ENCODE data around the gene MOB1B. TPM values are rescaled to one million over a fixed set of nuclear protein-coding genes. Genes with fewer than 3 reads are reported as not detected.

MOB1B gene
- total and polyA plus RNA-seq, 2 experiments from 2014 or later: 5.3 to 23.5 TPM

GRCh38 chr4:70948665-70949260, 46.6 kb downstream of the MOB1B start:
- no peak for DNase-seq (ENCODE audit: low spot score)
- no peaks in the 10 kb centered on the region for H3K9me2 ChIP-seq (replicated peaks; ENCODE audit: insufficient read depth)
- no peak overlapping the region for H3K27ac ChIP-seq
- H3K36me3 ChIP-seq (replicated peaks; ENCODE audit: insufficient read depth, low read depth): no peaks in the 10 kb centered on the region
- peaks cover 82% of the 10 kb centered on the region for H3K79me2 ChIP-seq
- no peak overlapping the region for H3K4me2 ChIP-seq
- H2AFZ ChIP-seq: no peak overlapping the region
- no peak overlapping the region for H3K4me3 ChIP-seq
- WGBS (ENCODE audit: low lambda C conversion rate, missing lambda C conversion rate): 79% methylated on average over 5 of the region's 5 CpGs
- H3K4me1 ChIP-seq (ENCODE audit: insufficient read depth): no peaks in the 10 kb centered on the region
- TF ChIP-seq, protein P1, sequence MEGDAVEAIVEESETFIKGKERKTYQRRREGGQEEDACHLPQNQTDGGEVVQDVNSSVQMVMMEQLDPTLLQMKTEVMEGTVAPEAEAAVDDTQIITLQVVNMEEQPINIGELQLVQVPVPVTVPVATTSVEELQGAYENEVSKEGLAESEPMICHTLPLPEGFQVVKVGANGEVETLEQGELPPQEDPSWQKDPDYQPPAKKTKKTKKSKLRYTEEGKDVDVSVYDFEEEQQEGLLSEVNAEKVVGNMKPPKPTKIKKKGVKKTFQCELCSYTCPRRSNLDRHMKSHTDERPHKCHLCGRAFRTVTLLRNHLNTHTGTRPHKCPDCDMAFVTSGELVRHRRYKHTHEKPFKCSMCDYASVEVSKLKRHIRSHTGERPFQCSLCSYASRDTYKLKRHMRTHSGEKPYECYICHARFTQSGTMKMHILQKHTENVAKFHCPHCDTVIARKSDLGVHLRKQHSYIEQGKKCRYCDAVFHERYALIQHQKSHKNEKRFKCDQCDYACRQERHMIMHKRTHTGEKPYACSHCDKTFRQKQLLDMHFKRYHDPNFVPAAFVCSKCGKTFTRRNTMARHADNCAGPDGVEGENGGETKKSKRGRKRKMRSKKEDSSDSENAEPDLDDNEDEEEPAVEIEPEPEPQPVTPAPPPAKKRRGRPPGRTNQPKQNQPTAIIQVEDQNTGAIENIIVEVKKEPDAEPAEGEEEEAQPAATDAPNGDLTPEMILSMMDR (IDR thresholded peaks at IDR 0.05; ENCODE audit: poor library complexity): no peak
- no peak for TF ChIP-seq EZH2phosphoT487 (IDR thresholded peaks at IDR 0.05; ENCODE audit: low read depth, severe bottlenecking, unreplicated experiment)
- TF ChIP-seq EZH2 (IDR thresholded peaks at IDR 0.05; ENCODE audit: borderline replicate concordance): no peak
- H3K9me3 ChIP-seq (ENCODE audit: low read depth): no peaks in the 10 kb centered on the region
- H3K27me3 ChIP-seq: no peaks in the 10 kb centered on the region
- peaks cover 7% of the 10 kb centered on the region for H4K20me1 ChIP-seq (ENCODE audit: insufficient read depth, poor library complexity, severe bottlenecking)

GRCh38 chr4:70954032-70954431, 51.9 kb downstream of the MOB1B start:
- no peak overlapping the region for H3K27ac ChIP-seq
- no peaks in the 10 kb centered on the region for H3K9me2 ChIP-seq (replicated peaks; ENCODE audit: insufficient read depth)
- H3K27me3 ChIP-seq: no peaks in the 10 kb centered on the region
- H3K4me1 ChIP-seq (ENCODE audit: insufficient read depth): no peaks in the 10 kb centered on the region
- TF ChIP-seq EZH2phosphoT487 (IDR thresholded peaks at IDR 0.05; ENCODE audit: low read depth, severe bottlenecking, unreplicated experiment) (no peak), EZH2 (IDR thresholded peaks at IDR 0.05; ENCODE audit: borderline replicate concordance) (no peak)
- TF ChIP-seq, protein P1 (IDR thresholded peaks at IDR 0.05; ENCODE audit: poor library complexity): no peak
- WGBS (ENCODE audit: low lambda C conversion rate, missing lambda C conversion rate): 96% methylated on average over 1 of the region's 1 CpG
- H3K4me3 ChIP-seq: no peak overlapping the region
- H3K79me2 ChIP-seq: peaks cover 61% of the 10 kb centered on the region
- no peak overlapping the region for H3K4me2 ChIP-seq
- no peaks in the 10 kb centered on the region for H3K36me3 ChIP-seq (replicated peaks; ENCODE audit: insufficient read depth, low read depth)
- H4K20me1 ChIP-seq (ENCODE audit: insufficient read depth, poor library complexity, severe bottlenecking): no peaks in the 10 kb centered on the region
- no peak for DNase-seq (ENCODE audit: low spot score)
- H2AFZ ChIP-seq: no peak overlapping the region
- H3K9me3 ChIP-seq (ENCODE audit: low read depth): no peaks in the 10 kb centered on the region

DNA sequence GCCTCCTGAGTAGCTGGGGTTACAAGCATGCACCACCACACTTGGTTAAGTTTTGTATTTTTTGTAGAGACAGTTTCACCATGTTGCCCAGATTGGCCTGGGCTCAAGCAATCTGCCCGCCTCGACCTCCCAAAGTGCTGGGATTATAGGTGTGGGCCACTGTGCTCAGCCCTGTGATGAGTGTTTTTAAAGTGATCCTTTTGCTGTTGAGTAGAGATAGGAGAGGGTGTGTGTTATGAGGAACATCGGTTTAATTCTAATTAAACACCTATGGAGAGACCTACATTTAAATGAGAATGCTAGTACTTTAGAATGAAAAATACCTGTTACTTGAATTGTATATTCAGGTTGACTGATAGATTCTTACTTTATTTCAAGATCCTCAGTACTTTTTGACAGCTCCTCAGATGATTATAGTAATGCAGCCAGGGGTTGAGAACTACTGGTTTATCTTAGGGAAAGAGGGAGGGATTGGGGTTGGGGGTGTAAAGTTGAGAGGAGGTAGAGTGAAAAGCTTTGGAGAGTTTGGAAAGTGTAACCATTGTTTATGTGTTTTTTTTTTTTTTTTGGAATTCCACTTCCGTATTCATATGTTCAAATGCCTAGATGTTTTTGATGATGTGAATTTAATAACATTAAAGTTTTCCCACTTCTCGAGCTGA, 54.5 kb downstream of the MOB1B start:
- Histone ChIP-seq H3K36me3 (replicated peaks; ENCODE audit: insufficient read depth, low read depth) (no peaks in the 10 kb centered on the region), H3K27ac (no peak overlapping the region), H3K4me2 (no peak overlapping the region), H3K79me2 (peaks cover 35% of the 10 kb centered on the region), H3K4me3 (no peak overlapping the region), H2AFZ (no peak overlapping the region), H4K20me1 (ENCODE audit: insufficient read depth, poor library complexity, severe bottlenecking) (no peaks in the 10 kb centered on the region), H3K27me3 (no peaks in the 10 kb centered on the region), H3K9me3 (ENCODE audit: low read depth) (no peaks in the 10 kb centered on the region), H3K9me2 (replicated peaks; ENCODE audit: insufficient read depth) (no peaks in the 10 kb centered on the region), H3K4me1 (ENCODE audit: insufficient read depth) (no peaks in the 10 kb centered on the region)
- 96% methylated on average over 5 of the region's 5 CpGs for WGBS (ENCODE audit: low lambda C conversion rate, missing lambda C conversion rate)
- DNase-seq (ENCODE audit: low spot score): no peak
- no peak for TF ChIP-seq EZH2phosphoT487 (IDR thresholded peaks at IDR 0.05; ENCODE audit: low read depth, severe bottlenecking, unreplicated experiment)
- no peak for TF ChIP-seq EZH2 (IDR thresholded peaks at IDR 0.05; ENCODE audit: borderline replicate concordance)
- TF ChIP-seq, protein P1 (IDR thresholded peaks at IDR 0.05; ENCODE audit: poor library complexity): no peak

Measured in hepatocyte (in vitro differentiated cells).